Erythroblast (primary cell): ENCODE data around the gene OBSCN.
A peak's percentile ranks its signal among the peaks of the same experiment; 100 is the strongest.

Experiments
- DNase-seq, 2 experiments: peaks; one replicate each; lab custom pipeline; 2025; lab: John Stamatoyannopoulos, UW
- GATA1 ChIP-seq: IDR thresholded peaks from 2 replicates; pipeline ENCODE4 v1.6.1; 2011; ENCODE audit warnings: low read depth, mild to moderate bottlenecking, control low read depth, low read length, moderate library complexity
- POLR2A ChIP-seq: IDR thresholded peaks from 2 replicates; pipeline ENCODE4 v1.6.1; 2011; ENCODE audit warnings: mild to moderate bottlenecking, low read length

The OBSCN gene

DNA sequence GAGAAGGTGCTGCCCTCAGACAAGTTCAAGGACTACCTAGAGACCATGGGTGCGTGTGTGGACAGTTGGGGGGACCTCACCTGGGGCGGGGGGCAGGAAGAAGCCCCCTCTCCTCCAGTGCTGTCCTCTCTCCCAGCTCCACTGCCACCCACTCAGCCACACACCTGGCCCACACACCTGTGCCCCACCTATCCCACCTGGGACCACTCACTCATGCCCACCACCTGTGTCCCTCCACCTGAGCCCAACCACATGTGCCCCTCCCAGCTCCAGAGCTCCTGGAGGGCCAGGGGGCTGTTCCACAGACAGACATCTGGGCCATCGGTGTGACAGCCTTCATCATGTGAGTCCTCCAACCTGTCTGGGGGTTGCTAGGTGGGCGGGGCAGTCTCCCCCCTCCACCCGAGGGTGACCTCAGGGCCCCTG is 169.8 kb downstream of the OBSCN start:
- TF ChIP-seq POLR2A (no peak), GATA1 (no peak)
- no peak for DNase-seq

DNA sequence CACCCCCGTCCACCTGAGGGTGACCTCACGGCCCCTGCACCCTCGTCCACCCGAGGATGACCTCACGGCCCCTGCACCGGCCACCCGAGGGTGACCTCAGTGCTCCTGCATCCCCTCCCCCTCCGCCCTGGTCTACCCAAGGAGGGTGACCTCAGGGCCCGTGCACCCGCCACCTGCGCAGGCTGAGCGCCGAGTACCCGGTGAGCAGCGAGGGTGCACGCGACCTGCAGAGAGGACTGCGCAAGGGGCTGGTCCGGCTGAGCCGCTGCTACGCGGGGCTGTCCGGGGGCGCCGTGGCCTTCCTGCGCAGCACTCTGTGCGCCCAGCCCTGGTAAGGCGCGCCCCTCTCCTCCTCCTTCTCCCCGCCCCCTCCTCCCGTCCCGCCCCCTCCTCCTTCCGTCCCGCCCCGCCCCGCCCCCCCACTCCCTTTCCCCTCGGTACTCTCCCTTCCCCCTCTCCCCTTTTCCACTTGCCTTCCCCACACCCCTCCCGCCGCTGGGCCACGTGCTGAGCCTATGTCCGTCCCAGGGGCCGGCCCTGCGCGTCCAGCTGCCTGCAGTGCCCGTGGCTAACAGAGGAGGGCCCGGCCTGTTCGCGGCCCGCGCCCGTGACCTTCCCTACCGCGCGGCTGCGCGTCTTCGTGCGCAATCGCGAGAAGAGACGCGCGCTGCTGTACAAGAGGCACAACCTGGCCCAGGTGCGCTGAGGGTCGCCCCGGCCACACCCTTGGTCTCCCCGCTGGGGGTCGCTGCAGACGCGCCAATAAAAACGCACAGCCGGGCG is 170.4 kb downstream of the OBSCN start:
- peak; percentile 60 to 77 for DNase-seq
- TF ChIP-seq GATA1, result no peak
- no peak for TF ChIP-seq POLR2A

DNA sequence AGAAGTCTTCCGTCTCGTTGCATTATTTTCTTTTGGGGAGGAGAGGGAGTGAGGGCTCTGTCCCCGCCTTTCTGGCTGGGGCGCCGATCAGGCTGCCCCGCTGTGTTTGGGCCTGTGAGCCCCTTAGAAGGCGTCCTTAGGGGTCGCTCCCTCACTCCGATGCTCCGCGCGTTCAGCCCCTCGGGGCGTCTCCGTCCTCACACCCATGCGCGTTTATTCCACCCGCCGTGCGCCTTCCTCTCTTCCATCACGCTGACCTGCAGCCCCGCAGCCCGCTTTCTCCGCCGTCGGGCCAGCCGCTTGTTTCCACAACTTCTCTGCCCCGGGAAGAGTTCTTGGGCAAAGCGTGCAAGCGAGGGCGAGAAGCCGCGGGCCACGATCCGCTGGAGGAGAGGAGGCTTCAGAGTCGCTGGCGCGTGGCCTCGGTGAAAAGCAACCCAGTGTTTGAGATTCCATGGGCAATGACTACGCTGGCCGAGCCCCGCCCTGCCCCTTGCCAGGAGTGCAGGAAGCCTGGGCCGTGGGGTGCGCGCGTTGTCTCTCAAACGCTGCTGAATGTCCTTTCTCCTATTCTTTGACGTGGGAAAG is 171.1 kb downstream of the OBSCN start:
- DNase-seq, result peak; percentile 36 to 44
- TF ChIP-seq POLR2A (no peak), GATA1 (no peak)

GRCh38 chr1:228379666-228380065 is 171.8 kb downstream of the OBSCN start:
- no peak for DNase-seq
- TF ChIP-seq POLR2A, result no peak

DNA sequence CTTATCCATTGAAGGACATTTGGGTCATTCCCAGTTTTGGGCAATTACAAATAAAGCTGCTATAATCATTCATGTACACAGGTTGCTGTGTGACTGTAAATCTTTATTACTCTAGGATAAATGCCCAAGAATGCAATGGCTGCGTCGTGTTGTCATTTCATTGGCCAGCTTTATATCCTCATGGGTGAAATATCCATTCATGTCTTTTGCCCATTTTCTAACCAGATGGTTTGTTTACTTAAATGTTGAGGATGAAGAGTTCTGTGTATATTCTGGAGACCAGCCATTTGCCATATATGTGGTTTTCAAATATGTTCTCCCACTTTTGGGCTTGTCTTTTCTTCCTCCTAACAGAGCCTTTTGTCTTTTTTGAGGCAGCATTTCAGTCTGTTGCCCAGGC is 173.5 kb downstream of the OBSCN start:
- TF ChIP-seq POLR2A (no peak), GATA1 (no peak)
- no peak for DNase-seq

- no peak for TF ChIP-seq GATA1
- no peak for TF ChIP-seq POLR2A
- no peak for DNase-seq
Measured at GRCh38 chr1:228383773-228384172, 175.9 kb downstream of the OBSCN start.

DNA sequence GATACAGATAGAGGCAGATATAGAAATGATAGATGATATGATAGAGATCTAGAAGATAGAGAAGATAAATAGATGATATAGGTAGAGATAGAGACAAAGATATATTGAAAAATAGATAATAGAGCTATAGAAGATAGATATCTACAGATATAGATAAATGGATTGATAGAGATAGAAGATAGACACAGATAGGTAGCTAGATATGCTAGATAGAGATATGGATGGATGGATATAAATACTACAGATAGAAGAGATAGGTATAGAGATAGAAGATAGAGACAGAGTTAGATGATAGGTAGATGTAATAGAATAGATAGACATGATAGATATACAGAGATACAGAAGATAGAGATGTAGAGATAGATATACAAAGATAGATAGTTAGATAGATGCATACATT is 177.4 kb downstream of the OBSCN start:
- TF ChIP-seq POLR2A (no peak), GATA1 (no peak)
- no peak for DNase-seq

DNA sequence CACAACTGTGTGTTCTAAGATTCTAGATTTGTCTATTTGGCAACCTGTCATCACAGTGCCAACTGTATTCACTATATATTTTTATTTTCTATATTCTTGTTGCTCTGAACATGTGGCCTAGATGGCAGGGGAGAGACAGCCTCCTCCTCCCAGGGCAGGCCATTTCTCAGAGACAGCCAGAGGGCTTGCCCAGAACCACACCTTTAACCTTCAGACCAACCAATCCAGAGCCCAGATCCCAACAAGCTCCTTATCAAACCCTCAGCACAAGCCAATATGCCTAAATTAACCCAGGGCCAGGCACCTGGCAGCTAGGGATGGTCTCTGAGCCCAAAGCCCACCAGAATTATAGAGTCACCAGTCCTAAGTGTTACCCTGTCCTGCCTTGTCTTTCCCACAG is 179.5 kb downstream of the OBSCN start:
- peak; percentile 28 to 35 for DNase-seq
- TF ChIP-seq POLR2A, result no peak
- TF ChIP-seq GATA1, result no peak

GRCh38 chr1:228390649-228391048 is 182.8 kb downstream of the OBSCN start:
- no peak for DNase-seq
- no peak for TF ChIP-seq POLR2A
- no peak for TF ChIP-seq GATA1

- TF ChIP-seq GATA1, result no peak
- TF ChIP-seq POLR2A, result no peak
Measured at GRCh38 chr1:228391411-228392020, 183.7 kb downstream of the OBSCN start.

GRCh38 chr1:228392111-228392936 is 184.5 kb downstream of the OBSCN start:
- DNase-seq, result no peak
- TF ChIP-seq POLR2A (no peak), GATA1 (no peak)

More at GRCh38 chr1:228391411-228392020, 183.7 kb downstream of the OBSCN start:
- no peak for DNase-seq

DNA sequence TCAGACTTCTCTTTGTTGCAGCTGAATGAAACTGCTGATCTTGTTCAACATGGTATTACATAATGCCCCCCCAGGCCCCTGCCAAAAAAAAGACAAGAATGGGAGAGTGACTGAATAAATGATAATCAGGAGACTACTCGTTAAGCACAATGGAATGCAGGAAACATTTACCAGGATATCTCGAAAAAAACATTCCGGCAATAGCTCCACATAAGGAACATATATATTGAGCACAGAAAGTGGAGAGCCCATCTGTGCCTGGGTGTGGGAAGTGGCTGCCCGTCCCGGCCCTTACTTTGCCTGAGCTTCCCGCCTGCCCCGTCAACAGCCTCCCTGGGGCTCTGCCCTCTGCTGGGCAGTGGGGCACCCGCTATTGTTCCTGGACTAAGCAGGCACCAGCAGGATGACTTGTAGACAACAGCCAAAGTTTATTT is 185.4 kb downstream of the OBSCN start:
- peak; percentile 21 to 28 for DNase-seq
- TF ChIP-seq POLR2A (no peak), GATA1 (no peak)

GRCh38 chr1:228393811-228394570 is 186.1 kb downstream of the OBSCN start:
- no peak for DNase-seq
- TF ChIP-seq POLR2A, result no peak
- TF ChIP-seq GATA1, result no peak
